Measurements from ENCODE around the gene PCYT2. TPM values are rescaled to one million over a fixed set of nuclear protein-coding genes. Genes with fewer than 3 reads are reported as not detected.

The PCYT2 gene
- total RNA-seq, 1 experiment from 2014 or later, result 55.4 TPM

DNA sequence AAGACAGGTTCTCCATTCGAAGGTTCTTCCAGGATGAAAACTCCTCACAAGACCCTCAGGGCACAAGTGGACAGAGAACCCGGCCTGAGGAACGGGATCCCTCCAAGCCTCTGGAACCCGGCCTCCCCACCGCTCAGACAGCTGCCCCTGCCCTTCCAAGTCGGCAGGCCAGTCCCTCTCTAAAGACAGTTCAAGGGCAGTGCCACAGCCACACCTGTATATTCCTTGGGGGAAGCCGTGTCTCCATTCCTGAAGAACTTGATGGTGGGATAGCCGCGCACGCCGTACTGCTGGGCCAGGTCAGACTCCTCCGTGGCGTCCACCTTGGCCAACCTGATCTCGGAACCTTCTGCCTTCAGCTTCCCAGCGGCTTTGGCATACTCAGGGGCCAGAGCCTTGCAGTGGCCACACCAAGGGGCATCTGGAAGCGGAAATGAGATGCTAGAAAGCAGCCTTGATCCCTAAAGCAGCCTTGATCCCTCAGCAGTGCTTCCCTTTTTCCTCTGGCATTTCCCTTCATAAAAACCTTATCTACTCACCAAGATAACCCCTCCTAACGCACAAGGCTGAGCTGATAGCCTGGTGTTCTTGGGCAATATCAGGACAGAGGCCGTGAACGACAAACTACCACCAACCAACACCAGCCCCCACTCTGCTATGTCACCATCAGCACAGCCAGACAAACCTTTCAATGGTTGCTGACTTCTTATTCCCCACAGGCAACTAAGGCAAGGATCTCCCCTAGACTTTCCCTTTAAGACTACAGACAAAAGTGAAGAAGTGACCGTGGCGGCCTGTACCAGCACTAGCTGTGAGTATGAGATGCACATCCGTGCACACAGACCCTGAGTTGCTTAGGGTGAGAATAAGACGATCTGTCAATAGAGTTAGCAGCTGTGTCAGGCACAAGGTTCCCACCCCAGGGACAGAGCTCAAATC is 52.0 kb downstream of the PCYT2 start:
- DNase-seq (ENCODE audit: low spot score), result no peak
- Histone ChIP-seq H3K4me1 (ENCODE audit: insufficient read depth, low read length, poor library complexity, severe bottlenecking) (peaks cover 20% of the 10 kb centered on the region), H3K4me3 (ENCODE audit: low read depth, low read length, poor library complexity, severe bottlenecking) (peak overlapping the region; percentile 90), H3K27ac (ENCODE audit: low read depth, low read length, poor library complexity, severe bottlenecking) (peak overlapping the region; percentile 96), H3K36me3 (ENCODE audit: insufficient read depth, low read length, poor library complexity, severe bottlenecking) (peaks cover 56% of the 10 kb centered on the region), H3K9me3 (ENCODE audit: low read depth, low read length, poor library complexity, severe bottlenecking) (no peaks in the 10 kb centered on the region), H3K27me3 (replicated peaks; ENCODE audit: insufficient read depth, low read depth, low read length, poor library complexity) (no peaks in the 10 kb centered on the region)
- intact Hi-C loops (cut with micrococcal nuclease; ENCODE audit: unreplicated experiment), result no loop called here
- BruUV-seq (replicated peaks), result TSS peak; percentile 50
- POLR2A ChIA-PET (ENCODE audit: low non-redundant PET), result no interaction called here
- CTCF ChIA-PET, result no interaction called here
- TF ChIP-seq EZH2 (IDR thresholded peaks at IDR 0.05; ENCODE audit: borderline replicate concordance, low read depth, low read length, poor library complexity, severe bottlenecking), result no peak
- TF ChIP-seq, protein P1, sequence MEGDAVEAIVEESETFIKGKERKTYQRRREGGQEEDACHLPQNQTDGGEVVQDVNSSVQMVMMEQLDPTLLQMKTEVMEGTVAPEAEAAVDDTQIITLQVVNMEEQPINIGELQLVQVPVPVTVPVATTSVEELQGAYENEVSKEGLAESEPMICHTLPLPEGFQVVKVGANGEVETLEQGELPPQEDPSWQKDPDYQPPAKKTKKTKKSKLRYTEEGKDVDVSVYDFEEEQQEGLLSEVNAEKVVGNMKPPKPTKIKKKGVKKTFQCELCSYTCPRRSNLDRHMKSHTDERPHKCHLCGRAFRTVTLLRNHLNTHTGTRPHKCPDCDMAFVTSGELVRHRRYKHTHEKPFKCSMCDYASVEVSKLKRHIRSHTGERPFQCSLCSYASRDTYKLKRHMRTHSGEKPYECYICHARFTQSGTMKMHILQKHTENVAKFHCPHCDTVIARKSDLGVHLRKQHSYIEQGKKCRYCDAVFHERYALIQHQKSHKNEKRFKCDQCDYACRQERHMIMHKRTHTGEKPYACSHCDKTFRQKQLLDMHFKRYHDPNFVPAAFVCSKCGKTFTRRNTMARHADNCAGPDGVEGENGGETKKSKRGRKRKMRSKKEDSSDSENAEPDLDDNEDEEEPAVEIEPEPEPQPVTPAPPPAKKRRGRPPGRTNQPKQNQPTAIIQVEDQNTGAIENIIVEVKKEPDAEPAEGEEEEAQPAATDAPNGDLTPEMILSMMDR (conservative IDR thresholded peaks at IDR 0.05; ENCODE audit: low read depth, low read length), result no peak

DNA sequence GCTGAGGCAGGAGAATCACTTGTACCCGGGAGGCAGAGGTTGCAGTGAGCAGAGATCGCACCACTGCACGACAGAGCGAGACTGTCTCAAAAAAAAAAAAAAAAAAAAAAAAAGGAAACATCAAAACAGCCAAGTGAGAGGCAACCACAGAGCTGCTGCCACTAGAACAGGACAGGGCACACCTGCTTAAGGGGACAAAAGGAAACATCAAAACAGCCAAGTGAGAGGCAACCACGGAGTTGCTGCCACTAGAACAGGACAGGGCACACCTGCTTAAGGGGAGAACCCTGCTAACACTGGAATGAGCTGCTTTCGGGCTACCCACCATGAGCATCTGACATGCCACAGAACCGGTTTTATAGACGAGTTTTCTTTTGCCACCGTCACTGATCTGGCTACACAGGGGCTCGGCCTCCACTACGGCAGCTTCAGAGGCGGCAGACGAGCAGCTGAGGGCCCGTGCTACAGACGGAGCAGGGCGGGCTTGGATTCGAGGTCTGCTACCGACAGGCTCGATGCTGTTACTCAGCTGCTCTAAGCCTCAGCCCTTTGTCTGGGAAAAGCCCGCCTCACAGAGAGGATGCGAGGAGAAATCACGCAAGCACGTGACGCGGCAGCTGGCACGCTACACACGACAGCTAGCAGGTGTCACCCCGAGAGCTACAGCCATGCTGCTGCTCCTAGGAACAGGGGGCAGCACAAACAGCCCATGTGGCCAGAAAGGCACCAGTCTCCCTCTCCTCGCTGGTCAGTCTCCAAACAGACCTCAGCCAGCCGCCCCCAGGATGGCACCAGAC is 52.8 kb downstream of the PCYT2 start:
- TF ChIP-seq, protein P1 (conservative IDR thresholded peaks at IDR 0.05; ENCODE audit: low read depth, low read length), result no peak
- TF ChIP-seq EZH2 (IDR thresholded peaks at IDR 0.05; ENCODE audit: borderline replicate concordance, low read depth, low read length, poor library complexity, severe bottlenecking), result no peak
- no TSS peak for BruUV-seq (replicated peaks)
- H3K27ac ChIP-seq (ENCODE audit: low read depth, low read length, poor library complexity, severe bottlenecking), result no peak overlapping the region

DNA sequence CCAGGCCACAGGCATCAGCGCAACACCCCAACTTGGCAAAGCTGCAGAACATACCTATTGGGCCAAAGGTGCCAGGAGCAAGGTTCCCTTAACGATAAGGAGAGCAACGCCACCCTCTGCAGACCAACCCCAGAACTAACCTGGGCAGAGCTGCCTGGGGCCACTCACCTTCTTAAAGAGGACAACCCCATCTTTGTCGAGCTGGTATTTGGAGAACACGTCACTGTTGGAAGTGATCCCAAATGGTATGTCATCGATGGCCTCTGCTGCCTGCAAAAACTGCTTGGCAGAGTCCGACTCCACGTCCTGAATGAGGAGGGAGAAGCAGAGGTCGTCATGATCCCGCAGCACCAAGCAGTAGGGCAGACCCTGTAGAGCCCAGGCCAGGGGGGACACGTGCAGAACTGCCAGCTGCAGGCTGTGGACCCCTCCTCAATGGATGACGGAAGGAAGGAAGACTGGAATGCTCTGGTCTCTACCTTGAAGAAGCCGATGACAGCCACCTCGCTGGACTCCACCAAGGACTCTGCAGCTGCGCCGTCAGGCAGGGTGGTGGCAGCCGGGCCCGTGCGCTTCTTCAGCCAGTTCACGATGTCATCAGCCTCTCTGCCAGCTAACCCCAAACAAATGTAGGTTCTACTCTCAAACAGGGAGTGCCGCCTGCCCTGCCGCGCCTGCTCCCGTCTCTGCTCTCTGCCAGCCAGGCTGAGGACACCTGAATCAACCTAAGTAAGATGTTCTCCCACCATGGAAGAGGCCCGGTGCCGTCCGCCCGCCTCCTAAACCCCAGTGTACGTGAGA is 56.0 kb downstream of the PCYT2 start:
- Histone ChIP-seq H3K27me3 (replicated peaks; ENCODE audit: insufficient read depth, low read depth, low read length, poor library complexity) (no peaks in the 10 kb centered on the region), H3K27ac (ENCODE audit: low read depth, low read length, poor library complexity, severe bottlenecking) (no peak overlapping the region), H3K36me3 (ENCODE audit: insufficient read depth, low read length, poor library complexity, severe bottlenecking) (peaks cover 77% of the 10 kb centered on the region), H3K4me1 (ENCODE audit: insufficient read depth, low read length, poor library complexity, severe bottlenecking) (peaks cover 14% of the 10 kb centered on the region), H3K4me3 (ENCODE audit: low read depth, low read length, poor library complexity, severe bottlenecking) (no peak overlapping the region), H3K9me3 (ENCODE audit: low read depth, low read length, poor library complexity, severe bottlenecking) (no peaks in the 10 kb centered on the region)
- TF ChIP-seq EZH2 (IDR thresholded peaks at IDR 0.05; ENCODE audit: borderline replicate concordance, low read depth, low read length, poor library complexity, severe bottlenecking), result no peak
- TF ChIP-seq, protein P1 (conservative IDR thresholded peaks at IDR 0.05; ENCODE audit: low read depth, low read length), result no peak
- no TSS peak for BruUV-seq (replicated peaks)
- ChIA-PET CTCF (no interaction called here), POLR2A (ENCODE audit: low non-redundant PET) (interaction anchor here (0.5 to 0.7 kb wide), 4 partner anchors 13 to 62 kb away, joined by 3 to 9 read pairs (median 4); no protein-coding TSS in a partner anchor)
- DNase-seq (ENCODE audit: low spot score), result no peak
- intact Hi-C loops (cut with micrococcal nuclease; ENCODE audit: unreplicated experiment), result no loop called here

More for the DNA sequence above, 52.8 kb downstream of the PCYT2 start:
- Histone ChIP-seq H3K9me3 (ENCODE audit: low read depth, low read length, poor library complexity, severe bottlenecking) (no peaks in the 10 kb centered on the region), H3K4me3 (ENCODE audit: low read depth, low read length, poor library complexity, severe bottlenecking) (peak overlapping the region; percentile 90), H3K4me1 (ENCODE audit: insufficient read depth, low read length, poor library complexity, severe bottlenecking) (peaks cover 20% of the 10 kb centered on the region), H3K27me3 (replicated peaks; ENCODE audit: insufficient read depth, low read depth, low read length, poor library complexity) (no peaks in the 10 kb centered on the region), H3K36me3 (ENCODE audit: insufficient read depth, low read length, poor library complexity, severe bottlenecking) (peaks cover 59% of the 10 kb centered on the region)
- ChIA-PET POLR2A (ENCODE audit: low non-redundant PET) (no interaction called here), CTCF (no interaction called here)
- intact Hi-C loops (cut with micrococcal nuclease; ENCODE audit: unreplicated experiment), result no loop called here
- no peak for DNase-seq (ENCODE audit: low spot score)
